GM12878 (cell line): ENCODE data around the gene RNASEH2A. TPM values are rescaled to one million over a fixed set of nuclear protein-coding genes. Genes with fewer than 3 reads are reported as not detected.

ENCODE experiments used
- ATF2 ChIP-seq: IDR thresholded peaks from 2 replicates; pipeline ENCODE4 v1.6.1; 2012; ENCODE audit warnings: low read length, inconsistent platforms
- ATF7 ChIP-seq: fragments of 450-650 bp; IDR thresholded peaks from 2 replicates; pipeline ENCODE4 v1.6.1; 2016; ENCODE audit warnings: low read depth, mild to moderate bottlenecking
- RAD51 ChIP-seq: fragments of 450-650 bp; IDR thresholded peaks from 2 replicates; pipeline ENCODE4 v1.6.1; 2016; ENCODE audit warnings: moderate library complexity, mild to moderate bottlenecking, inconsistent platforms
- SKIL ChIP-seq: fragments of 450-650 bp; IDR thresholded peaks from 2 replicates; pipeline ENCODE4 v1.6.1; 2017; ENCODE audit warnings: mild to moderate bottlenecking, low read depth, inconsistent platforms; ENCODE audit not compliant: poor library complexity, severe bottlenecking
- STAT1 ChIP-seq: fragments of 450-650 bp; conservative IDR thresholded peaks from 2 replicates; pipeline ENCODE4 v1.6.1; 2014; ENCODE audit warnings: antibody characterized with exemption, mild to moderate bottlenecking
- polyA plus RNA-seq, 11 experiments: library from polyadenylated mRNA; depleted of rRNA in 4 of 11; unstranded in 6 of 11; stranded (reverse) in 5 of 11; fragments of >200 nt; fragmentation: Nextera tagmentation in 4 of 11; fragmentation: Illumina TruSeq in 1 of 11; extraction: Ambion mirVana in 4 of 11; extraction: Trizol in 1 of 11; gene quantifications; 1 replicate in 1 of 11; 2 replicates in 10 of 11; pipeline versions ENCODE4 v1.2.1 to v1.2.3, GENCODE V29; 2011 to 2016; ENCODE audit warnings: inconsistent platforms in 2 of 11, missing spikeins in 2 of 11, low read depth in 1 of 11
- total RNA-seq, 4 experiments: library from RNA; depleted of rRNA in 3 of 4; stranded (reverse); fragments of >200 nt in 3 of 4; fragmentation: Illumina TruSeq in 1 of 4; extraction: Trizol in 1 of 4; gene quantifications; 2 replicates each; pipeline versions ENCODE4 v1.2.1 to v1.2.3, GENCODE V29; 2013 to 2021
- TF ChIP-seq, protein P1 (sequence below): fragments of 450-650 bp; formaldehyde crosslinking; IDR thresholded peaks from 2 replicates; pipeline ENCODE4 v1.4.0; 2022; ENCODE audit warnings: mild to moderate bottlenecking, moderate library complexity
- TF ChIP-seq, protein P2 (sequence below): fragments of 450-650 bp; IDR thresholded peaks from 2 replicates; pipeline ENCODE4 v1.6.1; 2016; ENCODE audit warnings: mild to moderate bottlenecking

RNASEH2A gene
- total and polyA plus RNA-seq, 10 of the 15 experiments (the other 5 are each of a cell fraction or from before 2014, with no cell fraction given) = 17.4 to 103 (median 40.4) TPM

GRCh38 chr19:12782174-12782423 lies 24.3 kb upstream of the RNASEH2A start (continued):
- peak; percentile 50 for TF ChIP-seq SKIL
- no peak for TF ChIP-seq STAT1
- TF ChIP-seq RAD51 = peak; percentile 37; the same call in 1 of the 2 replicates
- TF ChIP-seq, protein P1, sequence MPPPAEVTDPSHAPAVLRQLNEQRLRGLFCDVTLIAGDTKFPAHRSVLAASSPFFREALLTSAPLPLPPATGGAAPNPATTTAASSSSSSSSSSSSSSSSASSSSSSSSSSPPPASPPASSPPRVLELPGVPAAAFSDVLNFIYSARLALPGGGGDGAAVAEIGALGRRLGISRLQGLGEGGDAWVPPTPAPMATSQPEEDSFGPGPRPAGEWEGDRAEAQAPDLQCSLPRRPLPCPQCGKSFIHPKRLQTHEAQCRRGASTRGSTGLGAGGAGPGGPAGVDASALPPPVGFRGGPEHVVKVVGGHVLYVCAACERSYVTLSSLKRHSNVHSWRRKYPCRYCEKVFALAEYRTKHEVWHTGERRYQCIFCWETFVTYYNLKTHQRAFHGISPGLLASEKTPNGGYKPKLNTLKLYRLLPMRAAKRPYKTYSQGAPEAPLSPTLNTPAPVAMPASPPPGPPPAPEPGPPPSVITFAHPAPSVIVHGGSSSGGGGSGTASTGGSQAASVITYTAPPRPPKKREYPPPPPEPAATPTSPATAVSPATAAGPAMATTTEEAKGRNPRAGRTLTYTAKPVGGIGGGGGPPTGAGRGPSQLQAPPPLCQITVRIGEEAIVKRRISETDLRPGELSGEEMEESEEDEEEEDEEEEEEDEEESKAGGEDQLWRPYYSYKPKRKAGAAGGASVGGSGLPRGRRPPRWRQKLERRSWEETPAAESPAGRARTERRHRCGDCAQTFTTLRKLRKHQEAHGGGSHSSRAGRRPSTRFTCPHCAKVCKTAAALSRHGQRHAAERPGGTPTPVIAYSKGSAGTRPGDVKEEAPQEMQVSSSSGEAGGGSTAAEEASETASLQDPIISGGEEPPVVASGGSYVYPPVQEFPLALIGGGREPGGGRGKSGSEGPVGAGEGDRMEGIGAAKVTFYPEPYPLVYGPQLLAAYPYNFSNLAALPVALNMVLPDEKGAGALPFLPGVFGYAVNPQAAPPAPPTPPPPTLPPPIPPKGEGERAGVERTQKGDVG (CRISPR knock-in tag) = no peak
- TF ChIP-seq, protein P2, sequence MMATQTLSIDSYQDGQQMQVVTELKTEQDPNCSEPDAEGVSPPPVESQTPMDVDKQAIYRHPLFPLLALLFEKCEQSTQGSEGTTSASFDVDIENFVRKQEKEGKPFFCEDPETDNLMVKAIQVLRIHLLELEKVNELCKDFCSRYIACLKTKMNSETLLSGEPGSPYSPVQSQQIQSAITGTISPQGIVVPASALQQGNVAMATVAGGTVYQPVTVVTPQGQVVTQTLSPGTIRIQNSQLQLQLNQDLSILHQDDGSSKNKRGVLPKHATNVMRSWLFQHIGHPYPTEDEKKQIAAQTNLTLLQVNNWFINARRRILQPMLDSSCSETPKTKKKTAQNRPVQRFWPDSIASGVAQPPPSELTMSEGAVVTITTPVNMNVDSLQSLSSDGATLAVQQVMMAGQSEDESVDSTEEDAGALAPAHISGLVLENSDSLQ = peak; percentile 94
- TF ChIP-seq ATF2 = no peak
- TF ChIP-seq ATF7 = 0 out of 2 replicates have a peak, but pooled peaks have one; percentile 17
